Transverse colon (tissue), 4 donors: ENCODE measurements around the gene ZNF768. TPM values are rescaled to one million over a fixed set of nuclear protein-coding genes. Genes with fewer than 3 reads are reported as not detected.
"Not testable (repeated sequence)": the region's sequence is repeated elsewhere in the genome, so short reads cannot be mapped to it uniquely, and the experiment has no call there.

ENCODE experiments used
- DNase-seq: peaks from one replicate; pipeline ENCODE4 v3.0.0-alpha.2; 2019
- H3K27ac ChIP-seq, 4 donors: fragments of 200-600 bp; sonication (generic); 2 replicates each; pipeline ENCODE4 v1.5.1; 2016 to 2018; ENCODE audit warnings: inconsistent platforms in 4 of 4
- H3K27me3 ChIP-seq: fragments of 200-600 bp; sonication (generic); 2 replicates; pipeline ENCODE4 v1.5.1; 2017; ENCODE audit warnings: inconsistent platforms
- H3K36me3 ChIP-seq, 4 donors: fragments of 200-600 bp; sonication (generic); 2 replicates each; pipeline ENCODE4 v1.5.1; 2017 to 2019; ENCODE audit warnings: inconsistent platforms in 4 of 4
- H3K4me1 ChIP-seq, 4 donors: fragments of 200-600 bp; sonication (generic); 2 replicates each; pipeline ENCODE4 v1.5.1; 2017 to 2020; ENCODE audit warnings: inconsistent platforms in 4 of 4
- H3K4me3 ChIP-seq, 4 donors: fragments of 200-600 bp; sonication (generic); 1 replicate in 1 of 4; 2 replicates in 3 of 4; pipeline versions ENCODE4 v1.5.1 to v1.6.1; 2017 to 2019; ENCODE audit warnings: inconsistent platforms in 4 of 4
- H3K9me3 ChIP-seq, 2 donors: fragments of 200-600 bp; sonication (generic); 2 replicates each; pipeline ENCODE4 v1.5.1; 2017 to 2019; ENCODE audit warnings: inconsistent platforms in 2 of 2
- EP300 ChIP-seq: sonication (generic); formaldehyde crosslinking; IDR thresholded peaks from one replicate; pipeline ENCODE4 v1.6.1; 2017; ENCODE audit warnings: antibody characterized with exemption, low read depth
- POLR2A ChIP-seq: fragments of 450-650 bp; IDR thresholded peaks from one replicate; pipeline ENCODE4 v1.6.1; 2016; ENCODE audit warnings: antibody characterized with exemption, mild to moderate bottlenecking, moderate library complexity
- POLR2AphosphoS5 ChIP-seq, 3 donors: sonication (generic); formaldehyde crosslinking; IDR thresholded peaks; one replicate each; pipeline ENCODE4 v1.6.1; 2016; ENCODE audit warnings: antibody characterized with exemption in 3 of 3
- WGBS, 2 donors: methylation state at CpG; one replicate each; pipeline ENCODE4 v1.1.5; 2018; ENCODE audit warnings: low coverage in 1 of 2; 5-methylcytosine and 5-hydroxymethylcytosine counted together
- in situ Hi-C, 4 donors: fragments of 200-750 bp; cut with MboI; loops; one replicate each; pipeline versions ENCODE4 v1.15.0 to v1.15.1; 2017; ENCODE audit warnings: low sequenced_read_pairs in 3 of 4, low pct_ligation_motif_present in 1 of 4, low pct_unique_long_range_greater_than_20kb in 1 of 4
- intact Hi-C: fragments of 100-400 bp; cut with DNase I; formaldehyde crosslinking; loops from one replicate; pipeline ENCODE4 v1.15.1; 2023; ENCODE audit warnings: low total_unique reads
- total RNA-seq, 4 donors: library from RNA; depleted of rRNA; stranded (reverse); fragments of >200 nt; gene quantifications; one replicate each; pipeline ENCODE4 v1.1.0, GENCODE V29; 2016
- TF ChIP-seq, protein P1 (sequence below), 5 experiments: fragments of 200-600 bp in 3 of 5; fragments of 450-650 bp in 2 of 5; sonication (generic) in 3 of 5; IDR thresholded peaks; 1 replicate in 2 of 5; 2 replicates in 3 of 5; pipeline ENCODE4 v1.5.1; 2016 to 2017; ENCODE audit warnings: antibody characterized with exemption in 5 of 5, inconsistent platforms in 3 of 5, mild to moderate bottlenecking in 2 of 5, moderate library complexity in 1 of 5

ZNF768 gene
- total RNA-seq, 4 donors from 2014 or later, result 54.7 to 116 (median 74.9) TPM

DNA sequence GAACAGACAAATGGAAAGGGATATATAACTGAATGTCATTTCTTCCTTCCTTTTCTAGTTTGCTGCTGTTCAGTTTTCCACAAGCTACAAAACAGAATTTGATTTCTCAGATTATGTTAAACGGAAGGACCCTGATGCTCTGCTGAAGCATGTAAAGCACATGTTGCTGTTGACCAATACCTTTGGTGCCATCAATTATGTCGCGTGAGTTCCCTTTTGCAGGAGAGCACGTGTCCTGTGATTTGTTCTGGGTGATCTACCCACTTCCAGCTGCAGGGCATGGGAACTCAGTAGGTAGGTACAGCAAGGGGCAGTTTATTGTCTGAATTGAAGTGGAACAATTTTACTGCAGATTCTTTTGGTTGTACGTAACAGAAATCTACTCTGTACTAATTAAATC is 45.0 kb downstream of the ZNF768 start:
- no peak overlapping the region for H3K27ac ChIP-seq
- H3K4me3 ChIP-seq, result no peak overlapping the region
- DNase-seq, result no peak
- no peaks in the 10 kb centered on the region for H3K9me3 ChIP-seq
- 80 to 89% methylated on average over 3 to 5 of the region's 5 CpGs for WGBS, 2 donors
- TF ChIP-seq, protein P1, sequence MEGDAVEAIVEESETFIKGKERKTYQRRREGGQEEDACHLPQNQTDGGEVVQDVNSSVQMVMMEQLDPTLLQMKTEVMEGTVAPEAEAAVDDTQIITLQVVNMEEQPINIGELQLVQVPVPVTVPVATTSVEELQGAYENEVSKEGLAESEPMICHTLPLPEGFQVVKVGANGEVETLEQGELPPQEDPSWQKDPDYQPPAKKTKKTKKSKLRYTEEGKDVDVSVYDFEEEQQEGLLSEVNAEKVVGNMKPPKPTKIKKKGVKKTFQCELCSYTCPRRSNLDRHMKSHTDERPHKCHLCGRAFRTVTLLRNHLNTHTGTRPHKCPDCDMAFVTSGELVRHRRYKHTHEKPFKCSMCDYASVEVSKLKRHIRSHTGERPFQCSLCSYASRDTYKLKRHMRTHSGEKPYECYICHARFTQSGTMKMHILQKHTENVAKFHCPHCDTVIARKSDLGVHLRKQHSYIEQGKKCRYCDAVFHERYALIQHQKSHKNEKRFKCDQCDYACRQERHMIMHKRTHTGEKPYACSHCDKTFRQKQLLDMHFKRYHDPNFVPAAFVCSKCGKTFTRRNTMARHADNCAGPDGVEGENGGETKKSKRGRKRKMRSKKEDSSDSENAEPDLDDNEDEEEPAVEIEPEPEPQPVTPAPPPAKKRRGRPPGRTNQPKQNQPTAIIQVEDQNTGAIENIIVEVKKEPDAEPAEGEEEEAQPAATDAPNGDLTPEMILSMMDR (IDR thresholded peaks at IDR 0.05), result no peak
- no peak for TF ChIP-seq POLR2AphosphoS5 (IDR thresholded peaks at IDR 0.05)
- no peak for TF ChIP-seq EP300
- no peak for TF ChIP-seq POLR2A
- H3K36me3 ChIP-seq, result no peaks in the 10 kb centered on the region
- H3K4me1 ChIP-seq, result no peaks in the 10 kb centered on the region
- in situ Hi-C loops, result no loop called here
- H3K27me3 ChIP-seq, result no peaks in the 10 kb centered on the region
- intact Hi-C loops, result no loop called here

DNA sequence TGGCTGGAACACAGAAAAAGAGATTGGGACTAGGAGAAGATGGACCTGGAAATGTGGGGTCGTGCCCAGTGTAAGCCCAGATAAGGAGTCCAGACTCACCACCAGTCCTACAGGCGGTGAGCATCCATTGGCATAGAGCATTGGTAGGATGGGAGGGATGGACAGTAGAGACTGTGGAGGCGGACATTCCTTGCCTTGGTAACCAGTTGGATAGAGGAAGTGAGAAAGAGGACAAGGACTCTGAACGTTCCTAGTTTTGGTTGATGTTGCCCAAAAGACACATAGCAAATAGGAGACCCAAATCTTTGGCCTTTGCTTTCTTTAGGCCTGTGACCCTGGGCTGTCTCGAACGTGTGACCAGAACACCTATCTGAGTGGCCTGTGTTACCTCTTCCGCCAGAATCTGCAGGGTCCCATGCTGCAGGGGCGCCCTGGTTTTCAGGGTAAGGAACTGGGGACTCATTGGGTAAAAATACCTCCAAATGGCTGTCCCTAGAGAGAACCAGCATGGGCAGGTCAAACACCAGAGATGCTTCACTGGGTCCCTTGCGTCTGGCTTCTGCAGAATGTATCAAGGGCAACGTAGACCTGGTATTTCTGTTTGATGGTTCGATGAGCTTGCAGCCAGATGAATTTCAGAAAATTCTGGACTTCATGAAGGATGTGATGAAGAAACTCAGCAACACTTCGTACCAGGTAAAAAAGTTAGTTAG is 47.4 kb downstream of the ZNF768 start:
- TF ChIP-seq POLR2AphosphoS5 (IDR thresholded peaks at IDR 0.05) (no peak), POLR2A (no peak), EP300 (no peak)
- TF ChIP-seq, protein P1 (IDR thresholded peaks at IDR 0.05), result no peak
- no peak for DNase-seq
- Histone ChIP-seq H3K36me3 (no peaks in the 10 kb centered on the region), H3K27ac (no peak overlapping the region), H3K9me3 (no peaks in the 10 kb centered on the region), H3K27me3 (peaks cover 4% of the 10 kb centered on the region), H3K4me3 (no peak overlapping the region), H3K4me1 (no peaks in the 10 kb centered on the region)
- intact Hi-C loops, result no loop called here
- WGBS, 2 donors, result 81 to 84% methylated on average over 5 to 12 of the region's 12 CpGs
- in situ Hi-C loops, result no loop called here

DNA sequence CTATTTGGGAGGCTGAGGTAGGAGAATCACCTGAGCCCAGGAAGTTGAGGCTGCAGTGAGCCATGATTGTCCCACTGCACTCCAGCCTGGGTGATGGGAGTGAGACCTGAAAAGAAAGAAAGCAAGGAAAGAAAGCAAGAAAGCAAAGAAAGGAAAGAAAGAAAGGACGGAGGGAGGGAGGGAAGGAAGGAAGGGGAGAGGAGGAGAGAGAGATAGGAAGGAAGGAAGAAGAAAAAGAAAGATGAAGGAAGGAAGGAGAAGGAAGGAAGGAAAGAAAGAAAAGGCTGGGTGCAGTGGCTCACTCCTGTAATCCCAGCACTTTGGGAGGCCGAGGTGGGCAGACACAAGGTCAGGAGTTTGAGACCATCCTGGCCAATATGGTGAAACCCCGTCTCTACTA is 48.6 kb downstream of the ZNF768 start:
- in situ Hi-C loops, DNase-seq: not testable (repeated sequence)
- 84 to 85% methylated on average over 3 of the region's 3 CpGs for WGBS, 2 donors

DNA sequence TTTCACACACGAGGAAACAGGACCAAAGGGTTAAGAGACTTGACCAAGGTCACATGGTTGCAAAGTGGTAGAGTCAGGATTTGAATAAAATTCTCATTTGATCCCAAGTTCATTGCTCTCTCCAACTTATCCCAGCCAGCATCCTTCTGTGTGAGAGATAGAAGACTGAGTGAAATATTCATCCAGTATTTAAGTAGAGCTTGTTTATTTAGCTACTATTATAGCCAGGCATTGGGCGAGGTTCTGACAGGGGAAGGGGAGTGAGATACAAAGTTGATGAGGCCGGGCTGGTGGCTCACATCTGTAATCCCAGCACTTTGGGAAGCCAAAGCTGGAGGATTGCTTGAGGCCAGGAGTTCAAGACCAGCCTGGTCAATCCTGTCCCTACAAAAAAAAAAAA is 49.4 kb downstream of the ZNF768 start:
- WGBS, 2 donors, result 60 to 69% methylated on average over 1 to 3 of the region's 3 CpGs
- Histone ChIP-seq H3K36me3 (no peaks in the 10 kb centered on the region), H3K4me3 (no peak overlapping the region), H3K9me3 (no peaks in the 10 kb centered on the region), H3K27me3 (peaks cover 8% of the 10 kb centered on the region), H3K27ac (no peak overlapping the region), H3K4me1 (no peaks in the 10 kb centered on the region)
- TF ChIP-seq, protein P1 (IDR thresholded peaks at IDR 0.05), result no peak
- TF ChIP-seq EP300, result no peak
- no peak for TF ChIP-seq POLR2A
- no peak for TF ChIP-seq POLR2AphosphoS5 (IDR thresholded peaks at IDR 0.05)
- no peak for DNase-seq
- in situ Hi-C loops (no loop called here), intact Hi-C loops (no loop called here)

More for the DNA sequence above, 48.6 kb downstream of the ZNF768 start:
- intact Hi-C loops, H3K36me3 ChIP-seq, H3K4me3 ChIP-seq, H3K27ac ChIP-seq, H3K4me1 ChIP-seq, H3K27me3 ChIP-seq, H3K9me3 ChIP-seq: not testable (repeated sequence)

DNA sequence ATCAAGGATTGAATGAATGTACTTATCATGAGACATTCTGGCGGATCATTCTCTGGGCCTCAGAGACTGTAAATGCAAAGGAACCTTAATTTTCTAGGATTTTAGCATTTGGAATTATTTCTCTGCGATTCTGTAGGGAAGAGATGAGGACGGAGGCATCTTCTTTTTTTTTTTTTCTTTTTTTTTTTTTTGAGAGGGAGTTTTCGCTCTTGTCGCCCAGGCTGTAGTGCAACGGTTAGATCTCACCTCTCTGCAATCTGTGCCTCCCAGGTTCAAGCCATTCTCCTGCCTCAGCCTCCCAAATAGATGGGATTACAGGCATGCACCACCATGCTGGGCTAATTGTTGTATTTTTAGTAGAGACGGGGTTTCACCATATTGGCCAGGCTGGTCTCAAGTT is 51.7 kb downstream of the ZNF768 start:
- Histone ChIP-seq H3K27ac (peak overlapping the region in 1 of 4 donors; percentile 58), H3K36me3 (no peaks in the 10 kb centered on the region), H3K4me3 (no peak overlapping the region), H3K27me3 (peaks cover 8% of the 10 kb centered on the region), H3K4me1 (no peaks in the 10 kb centered on the region), H3K9me3 (no peaks in the 10 kb centered on the region)
- TF ChIP-seq EP300 (no peak), POLR2A (no peak), POLR2AphosphoS5 (IDR thresholded peaks at IDR 0.05) (no peak)
- TF ChIP-seq, protein P1 (IDR thresholded peaks at IDR 0.05), result no peak
- in situ Hi-C loops (no loop called here), intact Hi-C loops (no loop called here)
- DNase-seq, result no peak
- 87 to 90% methylated on average over 4 to 7 of the region's 7 CpGs for WGBS, 2 donors
